ENCODE data around the gene TPK1. TPM values are rescaled to one million over a fixed set of nuclear protein-coding genes. Genes with fewer than 3 reads are reported as not detected.

The TPK1 gene
- total and polyA plus RNA-seq, 2 of the 4 experiments (the other 2 are of a cell fraction), result 0.38 to 1.8 TPM

GRCh38 chr7:144824360-144824759, 11.5 kb downstream of the TPK1 start:
- H3K36me3 ChIP-seq (ENCODE audit: control insufficient read depth, insufficient read depth, low read length), result no peaks in the 10 kb centered on the region
- no peak overlapping the region for H4K5ac ChIP-seq (ENCODE audit: low read depth, low read length)
- DNase-seq (peak; percentile 36), ATAC-seq (ENCODE audit: low read depth) (no peak)
- no peak overlapping the region for H2AK5ac ChIP-seq (ENCODE audit: low read depth, low read length)
- H2AFZ ChIP-seq (replicated peaks; ENCODE audit: low read length, poor library complexity), result no peak overlapping the region
- BruUV-seq (replicated peaks), result no TSS peak
- no peak overlapping the region for H2AK9ac ChIP-seq (replicated peaks; ENCODE audit: low read depth, low read length, poor library complexity)
- H2BK120ac ChIP-seq (ENCODE audit: low read depth, low read length), result no peak overlapping the region
- ChIA-PET CTCF (no interaction called here), POLR2A (ENCODE audit: unreplicated experiment) (no interaction called here)
- no peaks in the 10 kb centered on the region for H4K20me1 ChIP-seq (ENCODE audit: insufficient read depth, low read length)
- H3K27me3 ChIP-seq (ENCODE audit: control insufficient read depth, insufficient read depth, low read length), result no peaks in the 10 kb centered on the region
- no CpG with 5 or more reads among the region's 3 CpGs for WGBS, 2 experiments (ENCODE audit: extremely low coverage in 2 of 2, insufficient read length in 1 of 2)
- intact Hi-C loops (cut with micrococcal nuclease) (no loop called here), in situ Hi-C loops (cut with MboI; ENCODE audit: low sequenced_read_pairs) (no loop called here), dilution Hi-C loops (cut with HindIII; ENCODE audit: low sequenced_read_pairs, unreplicated experiment) (no loop called here)
- no peak overlapping the region for H2BK15ac ChIP-seq (ENCODE audit: low read depth, low read length)
- no peak overlapping the region for H3K27ac ChIP-seq (ENCODE audit: insufficient read depth, low read length)
- TF ChIP-seq POLR2A (IDR thresholded peaks at IDR 0.05; ENCODE audit: low read depth, low read length), result no peak
- TF ChIP-seq CHD1 (IDR thresholded peaks at IDR 0.05; ENCODE audit: low read depth, low read length), result no peak
- TF ChIP-seq MAFK (IDR thresholded peaks at IDR 0.05; ENCODE audit: low read depth, low read length), result no peak
- TF ChIP-seq NFE2L2 (IDR thresholded peaks at IDR 0.05; ENCODE audit: low read depth, low read length), result no peak
- no peak for TF ChIP-seq RFX5 (IDR thresholded peaks at IDR 0.05; ENCODE audit: low read depth, low read length)
- TF ChIP-seq SMC3 (IDR thresholded peaks at IDR 0.05; ENCODE audit: low read depth, low read length), result no peak
- TF ChIP-seq RAD21 (IDR thresholded peaks at IDR 0.05; ENCODE audit: low read length), result no peak
- no peak for TF ChIP-seq CEBPB (IDR thresholded peaks at IDR 0.05; ENCODE audit: low read depth, low read length)
- no peak for TF ChIP-seq FOS (IDR thresholded peaks at IDR 0.05; ENCODE audit: low read depth, low read length)
- no peak for TF ChIP-seq USF2 (IDR thresholded peaks at IDR 0.05; ENCODE audit: low read depth, low read length)
- no peak for TF ChIP-seq RCOR1 (IDR thresholded peaks at IDR 0.05; ENCODE audit: insufficient replicate concordance, low read length)
- no peak for TF ChIP-seq BHLHE40 (IDR thresholded peaks at IDR 0.05; ENCODE audit: low read depth, low read length)
- TF ChIP-seq CTCF (conservative IDR thresholded peaks at IDR 0.05; ENCODE audit: low read depth, low read length), result no peak
- TF ChIP-seq MXI1 (IDR thresholded peaks at IDR 0.05; ENCODE audit: borderline replicate concordance, low read depth, low read length), result no peak
- no peak for TF ChIP-seq MAZ (IDR thresholded peaks at IDR 0.05; ENCODE audit: borderline replicate concordance, low read depth, low read length)
- no peak for TF ChIP-seq ELK1 (IDR thresholded peaks at IDR 0.05; ENCODE audit: borderline replicate concordance, low read depth, low read length)
- H3K79me1 ChIP-seq (ENCODE audit: low read depth in 1 of 2, low read length in 2 of 2), result no peaks in the 10 kb centered on the region
- H3K14ac ChIP-seq (replicated peaks; ENCODE audit: low read depth, low read length), result no peak overlapping the region
- no peak overlapping the region for H3K9ac ChIP-seq (ENCODE audit: low read depth, low read length)
- H3K4ac ChIP-seq (ENCODE audit: low read depth, low read length), result no peak overlapping the region
- no peak overlapping the region for H3K4me2 ChIP-seq (ENCODE audit: low read depth, low read length)
- no peak overlapping the region for H4K91ac ChIP-seq (ENCODE audit: insufficient read depth, low read depth, low read length)
- no peaks in the 10 kb centered on the region for H3K9me3 ChIP-seq (ENCODE audit: control insufficient read depth, insufficient read depth, low read length)
- no peak overlapping the region for H3K56ac ChIP-seq (ENCODE audit: extremely low read depth, insufficient read depth, low read length)
- H3K4me3 ChIP-seq (ENCODE audit: insufficient read depth, low read depth, low read length), result no peak overlapping the region
- H3K9me1 ChIP-seq (ENCODE audit: insufficient read depth, low read length), result no peaks in the 10 kb centered on the region
- no peak overlapping the region for H2BK5ac ChIP-seq (ENCODE audit: low read depth, low read length, poor library complexity, severe bottlenecking)
- no peak overlapping the region for H4K8ac ChIP-seq (ENCODE audit: low read depth in 2 of 2, low read length in 2 of 2)
- no peak overlapping the region for H3K18ac ChIP-seq (ENCODE audit: low read depth, low read length)
- H3K23ac ChIP-seq (ENCODE audit: low read depth, low read length), result no peak overlapping the region
- no peaks in the 10 kb centered on the region for H3K4me1 ChIP-seq (ENCODE audit: control insufficient read depth, insufficient read depth, low read length)
- no peak overlapping the region for H2BK20ac ChIP-seq (ENCODE audit: low read depth, low read length)
